GM12874 (cell line): Measurements from ENCODE around the gene CA10.

Experiments
- CTCF ChIP-seq: IDR thresholded peaks from 2 replicates; pipeline ENCODE4 v1.5.1; 2011; ENCODE audit warnings: low read depth, mild to moderate bottlenecking, control low read depth, low read length, moderate library complexity; ENCODE audit not compliant: insufficient read depth

The CA10 gene

GRCh38 chr17:51852603-51853002 is 305.9 kb downstream of the CA10 start:
- TF ChIP-seq CTCF: no peak

GRCh38 chr17:51850201-51850600 is 308.3 kb downstream of the CA10 start:
- TF ChIP-seq CTCF: no peak

GRCh38 chr17:51848451-51848850 is 310.1 kb downstream of the CA10 start:
- no peak for TF ChIP-seq CTCF

GRCh38 chr17:51846566-51846965 is 311.9 kb downstream of the CA10 start:
- TF ChIP-seq CTCF: no peak

GRCh38 chr17:51845776-51846175 is 312.7 kb downstream of the CA10 start:
- TF ChIP-seq CTCF: no peak

GRCh38 chr17:51842763-51843162 is 315.8 kb downstream of the CA10 start:
- no peak for TF ChIP-seq CTCF

- no peak for TF ChIP-seq CTCF
Measured at GRCh38 chr17:51841669-51842068, 316.8 kb downstream of the CA10 start.

GRCh38 chr17:51840688-51841087 is 317.8 kb downstream of the CA10 start:
- no peak for TF ChIP-seq CTCF
